ENCODE results near the gene KIAA0232.
"Not testable (repeated sequence)": the region's sequence is repeated elsewhere in the genome, so short reads cannot be mapped to it uniquely, and the experiment has no call there.

The KIAA0232 gene

DNA sequence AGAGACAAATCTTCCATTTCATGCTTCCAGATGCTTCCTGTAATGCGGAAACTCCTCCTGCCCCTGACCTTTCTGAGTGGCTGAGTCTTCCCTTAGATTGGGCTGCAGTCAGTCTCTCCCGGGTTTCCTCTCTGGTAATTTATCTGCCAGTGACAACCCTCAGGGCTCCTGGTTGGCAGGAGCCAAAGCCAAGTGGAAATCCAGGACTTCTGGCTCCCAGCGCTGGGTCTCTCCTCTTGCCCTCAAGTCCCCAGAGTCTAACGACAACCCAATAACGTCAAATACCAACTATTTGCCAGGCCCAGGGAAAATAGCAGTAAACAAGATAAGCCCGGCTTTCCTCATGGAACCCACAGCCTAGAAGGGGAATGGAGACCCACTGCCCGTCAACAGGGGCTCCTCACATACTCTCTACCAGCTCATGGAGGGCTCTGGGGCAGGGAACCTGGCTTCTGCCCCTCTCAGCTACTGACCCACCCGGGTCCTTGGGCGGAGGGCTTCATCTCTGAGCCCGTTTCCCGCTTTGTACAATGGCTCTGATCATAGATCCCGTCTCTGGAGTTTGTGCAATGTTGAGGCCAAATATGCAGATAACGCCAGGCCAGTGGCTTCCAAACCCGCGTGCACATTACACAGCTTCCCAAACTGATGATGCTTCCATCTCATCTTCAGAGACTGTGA lies 126.0 kb downstream of the KIAA0232 start:
- no peak for DNase-seq

DNA sequence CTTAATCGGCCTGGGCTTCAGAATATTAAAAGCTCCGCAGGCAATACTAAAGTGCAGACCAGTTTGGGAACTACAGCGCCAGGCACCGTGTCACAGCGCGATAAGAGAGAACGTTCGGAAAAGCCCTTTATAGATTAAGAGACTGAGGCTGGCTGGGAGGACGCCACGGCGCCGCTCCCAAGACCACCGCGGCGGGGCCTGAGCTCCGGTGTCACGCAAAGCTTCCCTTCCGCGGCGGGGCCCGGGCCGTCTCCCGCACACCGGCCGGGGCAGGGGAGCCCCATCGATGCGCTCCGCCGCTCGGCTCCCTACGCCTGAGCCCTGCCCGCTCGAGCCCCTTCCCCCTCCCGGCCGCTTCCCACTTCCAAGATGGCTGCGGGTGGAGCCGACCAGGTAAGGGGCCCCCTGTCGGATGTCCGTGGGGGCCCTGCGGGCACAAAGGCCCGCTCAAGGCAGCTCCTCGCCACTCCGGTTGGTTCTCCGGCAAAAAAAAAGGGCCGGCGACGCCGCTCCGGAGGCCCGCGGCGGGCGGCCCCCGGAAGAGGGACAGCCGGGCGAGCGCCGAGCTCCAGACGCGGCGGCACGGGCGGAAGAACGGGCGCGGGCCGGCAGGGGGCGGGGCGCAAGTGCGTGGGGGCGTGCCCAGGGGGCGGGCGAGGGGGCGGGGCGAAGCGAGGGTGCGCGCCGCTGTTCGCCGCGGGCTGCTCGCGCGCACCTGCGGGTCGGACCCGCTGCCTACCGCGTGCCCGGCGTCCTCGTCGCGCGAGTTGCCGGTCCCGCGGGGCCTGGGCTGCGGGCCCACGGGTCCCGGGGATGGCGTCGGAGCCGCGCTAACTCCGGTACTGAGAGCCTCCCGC lies 126.8 kb downstream of the KIAA0232 start, which contains the start of gene TBC1D14:
Gene TBC1D14 (plus strand): TSS at position 714 of the 857 bp plus-strand sequence. CDS start 13,564 bp downstream, outside the sequence.
- peak; percentile 90 for DNase-seq

DNA sequence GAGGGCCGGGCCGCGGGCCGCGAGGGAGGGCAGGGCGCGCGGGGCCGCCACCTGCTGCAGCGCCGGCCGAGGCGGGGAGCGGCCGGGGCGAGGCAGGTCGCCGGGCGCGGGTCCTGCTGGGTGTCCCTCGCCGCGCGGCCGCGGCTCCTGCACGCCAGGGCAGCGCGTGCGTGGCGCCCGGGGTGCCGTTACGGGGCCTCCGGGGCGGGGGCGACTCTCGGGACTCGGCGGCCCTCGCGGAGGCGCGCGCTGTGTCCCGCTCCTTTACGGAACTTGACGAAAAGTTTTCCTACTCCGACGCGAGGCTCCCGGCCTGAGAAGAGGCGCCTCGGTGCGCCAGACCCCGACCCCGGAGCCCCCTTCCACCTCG lies 127.4 kb downstream of the KIAA0232 start:
- peak; percentile 35 for DNase-seq

DNA sequence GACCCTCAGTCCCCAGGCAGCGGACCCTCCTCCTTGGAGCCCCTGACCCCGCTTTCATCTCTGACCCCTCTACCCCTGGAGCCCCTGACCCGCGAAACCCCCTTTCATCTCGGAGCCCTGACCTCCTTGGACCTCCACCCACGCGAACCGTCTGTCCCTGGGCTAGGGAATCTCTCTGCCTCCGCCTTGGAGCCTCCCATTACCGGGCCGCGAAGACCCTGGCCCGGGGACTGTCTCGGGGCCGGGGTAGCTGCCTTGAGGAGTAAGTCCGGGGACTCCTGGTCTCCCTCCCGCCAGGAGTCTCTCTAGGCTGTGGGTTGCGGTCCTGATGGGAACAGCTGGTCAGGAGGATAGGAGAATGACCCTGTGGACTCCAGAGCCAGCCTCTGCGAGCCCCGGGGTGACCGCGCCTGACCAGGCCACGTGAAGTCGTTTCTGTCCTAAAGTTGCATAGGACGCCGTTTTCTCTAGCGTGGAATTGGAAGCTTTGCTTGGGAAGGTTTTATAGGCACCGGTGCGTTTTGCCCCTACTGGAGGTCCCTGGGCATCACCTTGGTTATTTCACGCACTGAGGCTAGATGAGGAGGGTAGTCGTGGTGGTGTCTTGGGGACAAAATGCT lies 127.9 kb downstream of the KIAA0232 start:
- DNase-seq = no peak

DNA sequence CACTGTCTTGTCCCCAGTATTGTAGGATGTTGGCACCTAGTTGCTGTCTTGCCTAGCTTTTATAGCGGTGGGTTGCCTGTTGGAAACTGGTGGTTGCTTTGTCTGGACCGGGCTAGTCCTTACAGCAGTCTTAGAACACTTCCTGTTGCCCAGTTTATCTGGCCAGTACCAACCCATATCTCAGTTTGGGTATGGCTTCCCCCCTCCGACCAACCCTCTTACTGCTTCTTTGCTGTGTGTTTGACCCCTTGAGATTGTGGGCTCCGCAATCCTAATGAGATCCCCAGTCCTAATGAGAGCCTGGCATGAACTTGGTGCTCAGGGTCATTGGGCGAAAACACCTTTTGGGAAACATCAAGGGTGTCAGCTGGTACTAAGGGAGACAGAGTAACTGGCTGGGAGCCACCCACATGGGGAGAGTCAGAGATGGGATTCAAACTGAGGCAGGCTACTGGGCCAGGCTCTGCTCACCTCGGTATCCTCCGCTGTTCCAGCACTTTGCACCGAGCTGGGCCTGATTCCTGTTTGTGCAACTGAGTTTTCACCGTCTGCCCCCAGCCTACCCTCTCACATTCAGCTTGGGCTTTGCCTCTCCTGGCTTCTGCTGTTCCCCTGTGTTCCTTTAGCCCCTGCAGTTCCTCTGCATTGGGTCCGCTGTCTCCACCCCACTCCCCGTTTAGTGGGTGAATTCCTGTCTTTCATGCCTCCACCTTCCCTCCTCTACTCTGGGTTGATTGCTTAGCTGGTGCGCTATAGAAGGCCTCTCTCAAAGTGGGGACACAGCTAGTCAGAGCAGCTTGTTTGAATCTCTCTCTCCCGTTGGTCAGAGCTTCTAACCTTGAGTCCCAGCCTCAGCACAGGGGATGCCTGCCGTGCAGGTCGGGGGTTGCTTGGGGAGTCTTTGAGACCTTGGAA lies 128.7 kb downstream of the KIAA0232 start:
- no peak for DNase-seq

DNA sequence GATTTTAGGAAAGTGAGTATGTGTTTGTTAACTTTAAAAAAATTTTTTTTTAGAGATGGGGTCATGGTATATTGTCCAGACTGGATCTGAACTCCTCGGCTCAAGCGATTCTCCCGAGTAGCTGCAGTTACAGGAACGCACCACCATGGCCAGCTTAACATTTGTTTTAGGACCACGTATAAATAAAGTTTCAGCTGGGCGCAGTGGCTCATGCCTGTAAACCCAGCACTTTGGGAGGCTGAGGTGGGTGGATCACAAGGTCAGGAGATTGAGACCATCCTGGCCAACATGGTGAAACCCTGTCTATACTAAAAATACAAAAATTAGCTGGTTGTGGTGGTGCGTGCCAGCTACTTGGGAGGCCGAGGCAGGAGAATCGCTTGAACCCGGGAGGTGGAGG lies 129.4 kb downstream of the KIAA0232 start:
- DNase-seq = not testable (repeated sequence)

DNA sequence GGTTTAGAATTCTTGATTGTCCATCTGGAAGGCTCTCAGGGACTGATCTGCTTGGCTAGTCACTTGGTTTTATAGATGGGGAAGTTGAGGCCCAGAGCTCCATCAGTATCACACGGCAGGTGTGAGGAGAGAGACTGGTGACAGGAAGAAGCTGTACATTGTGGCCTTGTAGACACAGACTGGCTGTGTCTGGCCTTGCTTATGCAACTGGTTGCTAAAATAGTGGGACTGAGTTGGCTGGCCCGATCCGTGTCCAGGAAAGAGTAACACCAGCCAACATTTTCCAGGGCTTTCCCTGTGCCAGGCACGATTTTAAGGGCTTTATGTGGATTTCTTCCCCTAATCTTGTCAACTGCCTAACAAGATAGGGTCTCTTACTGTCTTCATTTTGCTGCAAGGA lies 129.9 kb downstream of the KIAA0232 start:
- DNase-seq = no peak

DNA sequence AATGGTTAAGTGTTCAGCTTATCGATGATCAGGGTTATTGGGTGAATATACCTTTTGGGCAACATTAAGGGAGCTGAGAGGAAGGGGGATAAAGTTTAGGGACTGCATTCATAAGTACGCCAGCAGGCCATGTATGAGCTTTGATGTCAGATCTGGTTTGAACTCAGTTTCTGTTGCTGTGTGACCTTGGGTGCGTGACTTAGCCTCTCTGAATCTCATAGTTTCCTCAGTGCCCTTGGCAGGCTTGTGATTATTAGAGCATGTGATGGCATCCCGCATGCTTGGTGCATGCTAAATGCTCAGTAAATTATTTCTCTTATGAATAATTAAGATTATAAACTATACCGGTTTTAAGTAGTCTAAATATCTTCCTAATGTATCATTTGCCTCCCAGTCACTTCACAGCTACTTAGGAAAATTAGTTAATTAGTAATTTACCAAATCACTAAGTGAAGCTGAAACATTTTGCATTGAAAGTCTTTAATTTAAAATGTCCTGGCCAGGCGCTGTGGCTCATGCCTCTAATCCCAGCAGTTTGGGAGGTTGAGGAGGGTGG lies 130.9 kb downstream of the KIAA0232 start:
- no peak for DNase-seq

DNA sequence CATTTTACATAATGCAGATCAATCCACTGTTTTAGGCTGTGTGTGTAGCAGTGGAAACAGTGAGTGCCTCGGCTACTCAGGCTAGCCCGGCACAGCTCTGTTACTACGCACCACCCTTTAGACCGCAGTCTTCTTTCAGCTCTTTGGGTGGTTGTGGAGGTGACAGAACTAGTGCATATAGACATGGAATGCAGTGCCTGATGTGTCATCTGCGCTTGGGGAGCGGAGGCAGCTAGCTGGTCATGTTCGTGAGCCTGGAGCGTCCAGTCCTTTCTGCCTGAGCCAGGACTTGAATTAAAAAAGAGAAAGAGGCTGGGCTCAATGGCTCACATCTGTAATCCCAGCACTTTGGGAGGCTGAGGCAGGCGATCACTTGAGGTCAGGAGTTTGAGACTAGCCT lies 131.9 kb downstream of the KIAA0232 start:
- no peak for DNase-seq

DNA sequence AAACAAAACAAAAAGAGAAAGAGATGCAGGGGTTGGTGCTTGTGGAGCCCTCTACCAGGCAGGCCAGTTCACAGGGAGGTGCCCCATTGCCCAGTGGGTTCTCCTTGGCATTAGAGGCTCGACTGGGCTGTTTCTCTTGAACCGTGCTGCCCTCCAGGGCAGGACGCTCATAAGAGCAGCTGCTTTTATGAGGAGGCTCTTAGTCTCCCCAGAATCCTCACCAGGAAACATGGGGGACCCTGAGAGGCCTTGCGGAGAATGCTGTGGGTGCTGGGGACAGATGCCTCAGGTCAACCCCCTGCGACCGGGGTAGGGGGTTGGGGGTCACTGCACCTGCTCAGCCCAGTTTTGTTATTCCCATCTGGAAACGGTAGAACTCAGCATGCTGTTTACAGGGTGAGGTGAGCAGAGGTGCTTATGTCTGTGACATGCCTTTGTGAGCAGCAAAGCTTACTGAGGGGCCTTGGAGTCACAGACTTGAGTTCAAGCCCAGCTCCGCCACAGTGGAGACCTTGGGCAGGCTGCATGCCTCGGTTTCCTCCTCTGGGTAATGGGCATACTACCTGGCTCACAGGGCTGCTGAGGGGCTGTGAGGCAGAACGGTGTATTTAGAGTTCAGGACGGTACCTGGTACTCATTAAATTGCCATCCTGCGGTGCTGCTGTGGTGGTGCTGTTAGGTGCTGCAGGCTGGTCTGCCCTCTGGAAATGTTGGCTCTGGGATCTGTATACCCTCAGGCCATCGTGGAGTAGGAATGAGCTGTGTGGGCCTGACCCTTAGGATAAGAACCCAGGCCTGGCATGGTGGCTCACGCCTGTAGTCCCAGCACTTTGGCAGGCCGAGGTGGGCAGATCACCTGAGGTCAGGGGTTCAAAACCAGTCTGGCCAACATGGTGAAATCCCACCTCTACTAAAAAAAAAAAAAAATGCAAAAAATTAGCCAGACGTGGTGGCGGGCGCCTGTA lies 132.8 kb downstream of the KIAA0232 start:
- no peak for DNase-seq

DNA sequence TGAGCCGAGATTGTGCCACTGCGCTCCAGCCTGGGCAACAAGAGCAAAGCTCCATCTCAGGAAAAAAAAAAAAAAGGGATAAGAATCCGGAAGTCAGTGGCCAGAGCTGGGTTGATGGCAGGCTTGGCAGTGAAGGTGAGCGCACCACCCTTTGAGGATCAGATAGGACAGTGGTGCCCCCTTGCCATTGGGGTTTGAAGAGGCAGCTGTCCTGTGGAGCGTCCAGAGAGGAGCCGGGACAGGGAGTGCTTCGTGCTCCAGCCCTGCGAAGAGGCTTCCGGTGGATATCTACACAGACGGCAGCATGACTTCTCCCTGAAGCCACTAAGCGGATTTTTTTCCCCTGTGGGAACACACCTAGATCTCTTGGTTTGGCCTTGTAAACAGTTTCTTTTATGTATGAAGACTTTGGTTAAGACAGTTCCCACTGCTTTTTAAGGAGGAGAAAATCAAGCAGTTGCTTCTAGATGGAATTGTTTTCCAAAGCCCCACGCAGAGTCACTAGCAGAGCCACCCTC lies 133.6 kb downstream of the KIAA0232 start:
- no peak for DNase-seq

DNA sequence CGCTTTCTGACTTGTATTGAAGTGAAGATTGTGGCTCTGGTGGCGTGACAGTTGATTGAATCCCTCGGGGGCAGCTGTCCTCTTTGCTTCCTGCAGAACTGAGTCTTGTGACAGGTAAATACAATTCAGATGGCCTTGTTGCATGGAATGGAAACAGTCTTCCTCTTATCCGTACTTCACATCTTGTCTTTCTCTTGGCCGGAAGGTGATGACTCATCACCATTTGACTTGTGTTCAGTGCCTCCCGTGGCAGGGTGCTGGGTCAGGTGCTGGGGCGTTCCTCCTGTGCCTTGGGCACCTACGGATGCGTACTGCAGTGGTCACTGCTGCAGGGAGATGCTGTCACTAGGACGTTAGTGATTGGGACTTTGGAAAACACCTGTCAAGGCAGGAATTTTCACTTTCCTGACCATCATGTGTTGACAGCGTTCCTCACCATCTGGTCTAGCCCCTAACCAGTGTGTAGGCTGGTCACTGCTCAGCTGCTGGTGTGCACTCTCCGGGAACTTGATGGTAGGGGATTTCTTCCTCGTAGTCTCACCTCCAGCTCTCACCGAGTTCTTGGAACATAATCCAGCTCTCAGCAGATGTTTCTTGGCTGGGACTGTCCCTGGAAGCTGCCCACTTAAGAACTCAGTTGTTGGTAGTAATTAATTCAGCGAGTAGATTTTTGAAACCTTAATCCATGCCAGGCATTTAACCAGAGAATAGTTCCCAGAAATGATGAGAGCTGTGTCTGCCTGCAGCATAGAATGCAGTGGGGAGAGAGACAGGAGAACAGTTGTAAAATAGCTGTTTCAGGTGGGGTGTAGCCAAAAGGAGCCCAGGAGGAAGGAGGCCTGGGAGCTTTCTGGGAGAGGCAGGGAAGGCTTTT lies 134.3 kb downstream of the KIAA0232 start:
- DNase-seq = peak; percentile 85

DNA sequence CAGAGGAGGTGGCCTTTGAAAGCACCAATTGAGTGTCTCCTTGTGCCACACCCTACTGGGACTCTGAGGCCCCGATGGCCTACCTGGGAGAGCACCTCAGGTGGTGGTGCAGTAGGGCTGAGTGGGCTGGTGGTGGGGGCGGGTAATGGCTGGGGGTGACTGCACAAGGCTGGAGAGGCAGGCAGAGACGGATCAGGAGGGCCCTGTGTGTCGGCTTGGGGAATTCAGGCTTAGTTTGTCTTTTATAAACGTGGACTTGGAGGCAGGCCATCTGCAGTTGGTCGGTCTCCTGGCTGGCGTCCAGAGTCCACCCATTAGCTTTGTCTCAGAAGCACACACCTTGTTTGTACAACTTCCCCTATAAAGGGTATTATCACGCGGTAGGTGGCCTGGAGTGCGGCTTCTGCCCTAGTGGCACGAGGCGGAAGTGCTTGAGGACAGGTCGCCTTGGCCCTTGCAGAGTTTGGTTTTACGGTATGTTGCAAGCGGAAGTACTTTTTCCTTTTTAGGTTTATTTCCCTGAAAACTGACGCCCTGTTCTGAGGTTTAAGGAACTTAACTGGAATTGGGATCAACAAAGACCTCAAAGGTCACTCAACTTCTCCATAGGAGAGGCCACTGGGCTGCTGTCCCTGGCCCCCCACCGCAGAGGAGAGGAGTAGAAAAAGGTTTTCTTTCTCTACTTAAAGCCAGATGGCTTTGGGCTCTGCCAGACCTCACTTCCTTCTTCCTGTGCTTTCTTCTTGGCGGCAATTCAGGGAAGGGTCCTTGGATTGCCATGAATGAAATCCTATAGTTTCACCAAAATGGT lies 135.1 kb downstream of the KIAA0232 start:
- DNase-seq = peak; percentile 55

DNA sequence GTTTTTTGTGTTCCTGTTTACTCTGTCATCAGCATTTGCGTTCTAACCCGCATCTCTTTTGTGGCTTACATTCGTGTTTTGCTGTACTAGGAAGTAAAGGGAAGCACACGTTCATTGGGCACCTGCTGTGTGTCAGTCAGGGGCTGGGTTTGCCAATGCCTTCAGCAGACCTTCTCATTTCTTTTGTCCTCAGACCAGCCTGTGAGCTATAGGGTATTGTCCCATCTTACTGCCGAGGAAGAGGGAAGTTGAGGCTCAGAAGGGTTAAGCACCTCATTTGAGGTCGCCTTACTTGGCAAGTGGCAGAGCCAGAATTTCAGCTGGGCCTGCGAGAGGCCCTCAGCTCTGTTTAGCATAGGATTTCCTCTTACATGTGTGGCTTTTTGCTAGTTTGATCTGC lies 135.8 kb downstream of the KIAA0232 start:
- no peak for DNase-seq

DNA sequence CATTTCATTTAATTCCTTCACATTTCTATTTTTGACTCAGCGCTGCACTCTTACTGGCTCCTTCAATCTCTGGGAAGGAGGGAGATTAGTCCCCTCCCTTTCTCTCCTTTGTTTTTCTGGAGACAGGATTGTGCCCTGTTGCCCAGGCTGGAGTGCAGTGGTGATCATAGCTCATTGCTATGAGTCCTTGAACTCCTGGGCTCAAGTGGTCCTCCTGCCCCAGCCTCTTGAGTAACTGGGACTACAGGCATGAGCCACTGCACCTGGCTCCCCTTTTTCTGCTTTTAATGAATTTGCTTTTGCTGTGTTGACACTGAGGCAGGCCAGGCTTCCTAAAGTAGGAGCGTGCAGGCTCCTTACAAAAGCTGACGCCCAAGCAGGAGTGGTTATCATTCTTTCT lies 137.6 kb downstream of the KIAA0232 start:
- DNase-seq = no peak

DNA sequence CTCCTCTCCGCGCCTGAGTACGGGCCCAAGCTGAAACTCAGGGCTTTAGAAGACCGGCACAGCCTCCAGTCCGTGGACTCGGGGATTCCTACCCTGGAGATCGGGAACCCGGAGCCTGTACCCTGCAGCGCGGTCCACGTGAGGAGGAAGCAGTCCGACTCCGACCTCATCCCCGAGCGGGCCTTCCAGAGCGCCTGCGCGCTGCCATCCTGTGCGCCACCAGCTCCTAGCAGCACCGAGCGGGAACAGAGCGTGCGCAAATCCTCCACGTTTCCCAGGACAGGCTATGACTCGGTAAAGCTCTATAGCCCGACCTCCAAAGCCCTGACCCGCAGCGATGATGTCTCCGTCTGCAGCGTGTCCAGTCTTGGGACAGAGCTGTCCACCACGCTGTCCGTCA lies 141.0 kb downstream of the KIAA0232 start:
- DNase-seq = no peak

DNA sequence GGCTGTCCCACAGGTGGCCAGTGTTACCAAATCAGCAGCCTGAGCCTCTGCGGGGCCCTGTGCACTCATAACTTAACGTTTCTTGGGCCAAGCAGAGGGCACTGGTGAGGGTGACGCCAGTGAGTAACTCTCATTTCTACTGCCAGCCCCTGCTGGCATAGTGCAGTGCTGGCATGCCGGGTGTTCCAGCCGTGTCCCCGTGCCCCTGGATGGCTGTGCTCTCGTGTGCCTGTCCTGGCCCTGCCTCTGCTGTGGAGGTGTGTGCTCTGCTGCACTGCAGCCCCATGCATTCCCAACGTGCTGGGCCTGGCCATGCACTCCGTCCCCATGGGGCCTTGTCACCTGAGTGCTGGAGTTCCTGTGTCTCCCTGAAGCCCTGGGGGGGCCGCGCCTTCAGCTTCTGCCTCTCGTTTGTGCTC lies 141.8 kb downstream of the KIAA0232 start:
- DNase-seq = no peak

DNA sequence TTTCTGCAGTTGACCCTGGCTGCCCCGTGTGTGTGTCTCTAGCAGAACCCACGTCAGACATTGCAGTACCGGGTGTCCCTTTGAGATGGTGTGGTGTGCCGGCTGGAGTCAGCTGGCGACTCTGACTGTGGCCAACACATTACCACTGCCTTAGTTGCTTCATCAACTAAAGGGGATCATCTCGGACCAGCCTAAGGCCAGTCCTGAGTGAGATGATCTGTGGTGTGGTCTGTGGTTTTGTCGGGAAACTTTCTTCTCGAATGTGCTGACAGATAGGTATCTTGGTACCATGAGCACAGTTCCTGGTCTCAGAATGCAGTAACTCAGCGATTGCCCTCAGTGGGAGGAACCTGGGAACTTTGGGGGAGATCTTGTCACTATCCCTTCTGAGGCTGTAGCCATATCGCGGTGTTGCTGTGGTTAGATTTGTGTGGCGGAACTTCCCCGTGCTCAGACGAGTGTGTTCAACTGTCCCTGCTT lies 142.9 kb downstream of the KIAA0232 start:
- peak; percentile 66 for DNase-seq

DNA sequence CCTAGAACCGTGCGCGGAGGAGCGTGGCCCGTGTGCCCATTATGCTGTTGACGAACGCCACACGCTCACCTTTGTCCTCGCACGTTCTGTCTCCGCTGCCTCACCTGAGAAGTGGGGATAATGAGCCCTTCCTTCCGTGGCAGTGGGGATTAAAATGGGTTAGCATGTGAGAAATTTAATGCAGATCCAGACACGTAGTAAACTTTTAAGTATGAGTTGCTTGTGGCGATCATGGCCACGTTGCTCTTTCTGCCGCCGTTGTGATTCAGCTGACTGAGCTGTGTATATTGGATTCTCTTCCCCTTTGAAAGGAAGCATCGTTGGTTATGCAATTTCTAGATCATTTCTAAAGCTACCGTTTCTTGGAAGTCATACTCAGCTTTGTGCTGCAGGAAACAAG lies 143.6 kb downstream of the KIAA0232 start:
- DNase-seq = peak; percentile 57
